Activated CD4-positive, alpha-beta T cell treated with anti-CD3 and anti-CD28 coated beads for 1 hour (primary cell): ENCODE data around the gene AIPL1.

Experiments used
- DNase-seq: peaks from one replicate; pipeline ENCODE4 v3.0.0-alpha.2; 2020

The AIPL1 gene

GRCh38 chr17:6448473-6448872 is 13.6 kb upstream of the AIPL1 start:
- no peak for DNase-seq

- DNase-seq, result no peak
Measured at GRCh38 chr17:6446516-6447100, 11.7 kb upstream of the AIPL1 start.

- DNase-seq, result no peak
Measured at GRCh38 chr17:6444571-6445335, 9.8 kb upstream of the AIPL1 start.

- DNase-seq, result peak; percentile 86
Measured at GRCh38 chr17:6443692-6444570, 9.0 kb upstream of the AIPL1 start, which contains the start of gene PIMREG. Gene PIMREG, plus strand, starts transcription at chr17:6444455. Its CDS starts 656 bp downstream, at chr17:6445111.

GRCh38 chr17:6442775-6443174 is 7.9 kb upstream of the AIPL1 start:
- DNase-seq, result no peak

GRCh38 chr17:6439951-6440350 is 5.0 kb upstream of the AIPL1 start:
- no peak for DNase-seq

- no peak for DNase-seq
Measured at GRCh38 chr17:6437956-6438355, 3.0 kb upstream of the AIPL1 start.

GRCh38 chr17:6437466-6437865 is 2.5 kb upstream of the AIPL1 start:
- DNase-seq, result no peak

GRCh38 chr17:6435968-6436367 is 1.0 kb upstream of the AIPL1 start:
- DNase-seq, result peak; percentile 51

GRCh38 chr17:6430769-6431168 is 4.2 kb downstream of the AIPL1 start:
- DNase-seq, result no peak

- no peak for DNase-seq
Measured at GRCh38 chr17:6429266-6429665, 5.7 kb downstream of the AIPL1 start.

GRCh38 chr17:6428207-6428965 is 6.5 kb downstream of the AIPL1 start:
- no peak for DNase-seq

GRCh38 chr17:6427279-6427781 is 7.6 kb downstream of the AIPL1 start:
- no peak for DNase-seq

- no peak for DNase-seq
Measured at GRCh38 chr17:6426356-6427101, 8.4 kb downstream of the AIPL1 start.

GRCh38 chr17:6425407-6425806 is 9.5 kb downstream of the AIPL1 start:
- no peak for DNase-seq

- no peak for DNase-seq
Measured at GRCh38 chr17:6423931-6424330, 11.0 kb downstream of the AIPL1 start.

GRCh38 chr17:6422654-6423241 is 12.2 kb downstream of the AIPL1 start:
- DNase-seq, result no peak

- DNase-seq, result peak; percentile 53
Measured at GRCh38 chr17:6421700-6422604, 13.0 kb downstream of the AIPL1 start.

GRCh38 chr17:6420173-6420641 is 14.7 kb downstream of the AIPL1 start:
- no peak for DNase-seq

- no peak for DNase-seq
Measured at GRCh38 chr17:6415616-6416015, 19.3 kb downstream of the AIPL1 start.
